ENCODE results near the gene HTRA1.

HTRA1 gene

GRCh38 chr10:122515588-122516231 lies 54.4 kb downstream of the HTRA1 start:
- peak; percentile 26 to 37 (median 30) for DNase-seq (ENCODE audit: low read depth in 3 of 3)

GRCh38 chr10:122516734-122517133 lies 55.4 kb downstream of the HTRA1 start:
- no peak for DNase-seq (ENCODE audit: low read depth in 3 of 3)

GRCh38 chr10:122519144-122519543 lies 57.8 kb downstream of the HTRA1 start:
- DNase-seq (ENCODE audit: low read depth in 3 of 3), result no peak

- DNase-seq (ENCODE audit: low read depth in 3 of 3), result no peak
These were observed 58.5 kb downstream of the HTRA1 start for GRCh38 chr10:122519873-122520272.

- DNase-seq (ENCODE audit: low read depth in 3 of 3), result no peak
These were observed 59.7 kb downstream of the HTRA1 start for GRCh38 chr10:122521011-122521410.

GRCh38 chr10:122524811-122525210 lies 63.5 kb downstream of the HTRA1 start:
- DNase-seq (ENCODE audit: low read depth in 3 of 3), result no peak

- DNase-seq (ENCODE audit: low read depth in 3 of 3), result no peak
These were observed 64.4 kb downstream of the HTRA1 start for GRCh38 chr10:122525788-122526187.

- no peak for DNase-seq (ENCODE audit: low read depth in 3 of 3)
These were observed 65.5 kb downstream of the HTRA1 start for GRCh38 chr10:122526892-122527291.

GRCh38 chr10:122530177-122530576 lies 68.8 kb downstream of the HTRA1 start:
- DNase-seq (ENCODE audit: low read depth in 3 of 3), result no peak

- DNase-seq (ENCODE audit: low read depth in 3 of 3), result no peak
These were observed 69.9 kb downstream of the HTRA1 start for GRCh38 chr10:122531261-122531660.

- no peak for DNase-seq (ENCODE audit: low read depth in 3 of 3)
These were observed 70.6 kb downstream of the HTRA1 start for GRCh38 chr10:122531939-122532338.

GRCh38 chr10:122532601-122533296 lies 71.4 kb downstream of the HTRA1 start:
- DNase-seq (ENCODE audit: low read depth in 3 of 3), result no peak

- no peak for DNase-seq (ENCODE audit: low read depth in 3 of 3)
These were observed 76.2 kb downstream of the HTRA1 start for GRCh38 chr10:122537545-122537944.

GRCh38 chr10:122541541-122542002 lies 80.2 kb downstream of the HTRA1 start:
- no peak for DNase-seq (ENCODE audit: low read depth in 3 of 3)

GRCh38 chr10:122543676-122544445 lies 82.5 kb downstream of the HTRA1 start:
- DNase-seq (ENCODE audit: low read depth in 3 of 3), result no peak

- DNase-seq (ENCODE audit: low read depth in 3 of 3), result no peak
These were observed 83.1 kb downstream of the HTRA1 start for GRCh38 chr10:122544493-122544892.

- no peak for DNase-seq (ENCODE audit: low read depth in 3 of 3)
These were observed 84.9 kb downstream of the HTRA1 start for GRCh38 chr10:122546242-122546641.

- no peak for DNase-seq (ENCODE audit: low read depth in 3 of 3)
These were observed 87.2 kb downstream of the HTRA1 start for GRCh38 chr10:122548407-122549085.

- DNase-seq (ENCODE audit: low read depth in 3 of 3), result no peak
These were observed 88.3 kb downstream of the HTRA1 start for GRCh38 chr10:122549636-122550035.

- DNase-seq (ENCODE audit: low read depth in 3 of 3), result no peak
These were observed 89.1 kb downstream of the HTRA1 start for GRCh38 chr10:122550427-122550826.

GRCh38 chr10:122550983-122551382 lies 89.6 kb downstream of the HTRA1 start:
- DNase-seq (ENCODE audit: low read depth in 3 of 3), result no peak

GRCh38 chr10:122551450-122551849 lies 90.1 kb downstream of the HTRA1 start:
- peak; percentile 19 to 42 (median 37) for DNase-seq (ENCODE audit: low read depth in 3 of 3)

Measured in stimulated activated CD4-positive, alpha-beta T cell treated with anti-CD3 and anti-CD28 coated beads, TNF-alpha, amount 100 ng/mL, for 48 hours (primary cell).